K562 (cell line): ENCODE data around the gene TRIO. TPM values are rescaled to one million over a fixed set of nuclear protein-coding genes. Genes with fewer than 3 reads are reported as not detected.

Experiments used
- ATAC-seq: fragments of 200-7000 bp; cut with Tn5 transposase; 3 replicates; pipeline ENCODE4 v1.9.1; 2020; ENCODE audit warnings: moderate library complexity
- BruUV-seq: library from RNA; stranded (reverse); fragments of 400-500 nt; replicated peaks from 2 replicates; lab custom pipeline; 2021; lab: Mats Ljungman, UMichigan
- CTCF ChIA-PET: fragments of 300-600 bp; formaldehyde crosslinking; extraction: SDS; loops from one replicate; lab custom pipeline; 2021; ENCODE audit warnings: low intra/inter-chr PET ratio; lab: Yijun Ruan, JAX
- POLR2A ChIA-PET: fragments of 300-600, 350-650 bp; sonication (Branson Sonifier 250); formaldehyde crosslinking; extraction: SDS; loops from one replicate; lab custom pipeline; 2021; ENCODE audit warnings: antibody characterized with exemption, inconsistent platforms; lab: Yijun Ruan, JAX
- DNase-seq, 4 experiments: peaks; one replicate each; pipeline versions ENCODE4 v3.0.0 to v3.0.0-alpha.2; 2011 to 2018; ENCODE audit warnings: low spot score in 3 of 4, mixed read lengths in 3 of 4; ENCODE audit errors: extremely low read depth in 1 of 4
- FAIRE-seq: peaks from 2 replicates; lab custom pipeline; 2011; peaks lifted over from hg19 to GRCh38; lab: Jason Lieb, UNC
- H2AFZ ChIP-seq: 2 replicates; pipeline ENCODE4 v1.6.0; 2011; ENCODE audit warnings: low read depth, low read length, control low read depth, inconsistent platforms
- H3K27ac ChIP-seq: fragments of 200-600 bp; 3 replicates; pipeline ENCODE4 v1.8.0; 2011; ENCODE audit warnings: low read depth, mild to moderate bottlenecking, control low read depth, inconsistent platforms, low read length, moderate library complexity, mixed read lengths; ENCODE audit errors: extremely low read depth
- H3K27me3 ChIP-seq, 2 experiments: fragments of 300-600 bp in 1 of 2; 2 replicates in 1 of 2; 3 replicates in 1 of 2; pipeline versions ENCODE4 v1.6.0 to v1.8.0; 2011; ENCODE audit warnings: inconsistent platforms in 2 of 2, low read length in 2 of 2, mild to moderate bottlenecking in 1 of 2, mixed read lengths in 1 of 2, moderate library complexity in 1 of 2; ENCODE audit not compliant: control insufficient read depth in 2 of 2, insufficient read depth in 2 of 2
- H3K36me3 ChIP-seq: fragments of 300-600 bp; 3 replicates; pipeline ENCODE4 v1.8.0; 2011; ENCODE audit warnings: mild to moderate bottlenecking, low read length, inconsistent platforms; ENCODE audit not compliant: control insufficient read depth, insufficient read depth
- H3K4me1 ChIP-seq, 2 experiments: fragments of 200-600 bp in 1 of 2; replicated peaks in 1 of 2; 2 replicates in 1 of 2; 3 replicates in 1 of 2; pipeline versions ENCODE4 v1.5.1 to v1.8.0; 2011; ENCODE audit warnings: inconsistent platforms in 2 of 2, low read length in 2 of 2, mild to moderate bottlenecking in 1 of 2, mixed read lengths in 1 of 2, moderate library complexity in 1 of 2; ENCODE audit not compliant: control insufficient read depth in 2 of 2, insufficient read depth in 2 of 2
- H3K4me2 ChIP-seq: 2 replicates; pipeline ENCODE4 v1.6.1; 2011; ENCODE audit warnings: low read length, control low read depth, inconsistent platforms, mixed read lengths; ENCODE audit not compliant: insufficient read depth
- H3K4me3 ChIP-seq: fragments of 200-600 bp; sonication (generic), shearing (Covaris generic); 2 replicates; pipeline ENCODE4 v1.5.1; 2016; ENCODE audit warnings: control low read depth, inconsistent platforms
- H3K79me2 ChIP-seq: fragments of 200-600 bp; 3 replicates; pipeline ENCODE4 v1.8.0; 2011; ENCODE audit warnings: low read length, inconsistent platforms; ENCODE audit not compliant: control insufficient read depth, insufficient read depth
- H3K9ac ChIP-seq, 2 experiments: 2 replicates each; pipeline versions ENCODE4 v1.6.0 to v1.6.1; 2011; ENCODE audit warnings: low read depth in 2 of 2, low read length in 2 of 2, control low read depth in 1 of 2, inconsistent platforms in 1 of 2, mild to moderate bottlenecking in 1 of 2, mixed read lengths in 1 of 2; ENCODE audit not compliant: insufficient read depth in 1 of 2
- H3K9me1 ChIP-seq: one replicate; pipeline ENCODE4 v1.6.0; 2011; ENCODE audit warnings: inconsistent platforms, mild to moderate bottlenecking, low read length, moderate library complexity; ENCODE audit not compliant: control insufficient read depth, insufficient read depth
- H3K9me3 ChIP-seq: replicated peaks from 2 replicates; pipeline ENCODE4 v1.5.1; 2011; ENCODE audit warnings: low read depth, low read length, inconsistent platforms; ENCODE audit not compliant: control insufficient read depth, insufficient read depth
- H4K20me1 ChIP-seq: replicated peaks from 2 replicates; pipeline ENCODE4 v1.6.1; 2011; ENCODE audit warnings: low read length, inconsistent platforms, mixed read lengths; ENCODE audit not compliant: control insufficient read depth, insufficient read depth
- GATAD2A ChIP-seq: fragments of 450-650 bp; IDR thresholded peaks from 2 replicates; pipeline ENCODE4 v1.6.1; 2017
- HNRNPL ChIP-seq: fragments of 200-400 bp; formaldehyde crosslinking; IDR thresholded peaks from 2 replicates; pipeline ENCODE4 v1.6.1; 2017; ENCODE audit warnings: low read depth, mild to moderate bottlenecking, low read length
- MTA3 ChIP-seq: fragments of 450-650 bp; formaldehyde crosslinking; IDR thresholded peaks from 2 replicates; pipeline ENCODE4 v1.6.1; 2017; ENCODE audit warnings: mild to moderate bottlenecking, borderline replicate concordance
- NR4A1 ChIP-seq, 2 experiments: fragments of 250-450 bp in 1 of 2; fragments of 450-650 bp in 1 of 2; sonication (Bioruptor Pico) in 1 of 2; IDR thresholded peaks; 2 replicates each; pipeline versions ENCODE4 v1.4.0 to v1.6.1; 2016 to 2020; ENCODE audit warnings: mild to moderate bottlenecking in 2 of 2, missing compliant biosample characterization in 1 of 2, missing genetic modification characterization in 1 of 2, moderate library complexity in 1 of 2
- ZNF57 ChIP-seq: fragments of 450-650 bp; formaldehyde crosslinking; IDR thresholded peaks from 2 replicates; pipeline ENCODE4 v1.4.0; 2020; ENCODE audit warnings: mild to moderate bottlenecking, moderate library complexity
- ZNF830 ChIP-seq: fragments of 250-450 bp; sonication (Bioruptor Pico); IDR thresholded peaks from 2 replicates; pipeline ENCODE4 v1.5.0; 2021; ENCODE audit warnings: mild to moderate bottlenecking
- WGBS: fragments of 100-300 bp; shearing (Covaris generic); methylation state at CpG from one replicate; pipeline ENCODE4 v1.1.6; 2016; ENCODE audit warnings: low coverage, mixed read lengths; ENCODE audit not compliant: insufficient coverage; ENCODE audit errors: missing lambda C conversion rate; 5-methylcytosine and 5-hydroxymethylcytosine counted together
- in situ Hi-C: fragments of 300-500 bp; cut with MboI; formaldehyde crosslinking; loops from 4 replicates; pipeline ENCODE4 v1.15.0; 2018; ENCODE audit warnings: inconsistent platforms, mixed read lengths
- intact Hi-C: fragments of 100-400 bp; cut with micrococcal nuclease; formaldehyde crosslinking; loops from 2 replicates; pipeline ENCODE4 v1.14.2; 2022
- polyA plus RNA-seq, 8 experiments: library from polyadenylated mRNA; depleted of rRNA in 4 of 8; stranded (reverse) in 5 of 8; unstranded in 3 of 8; fragments of >200 nt; fragmentation: Nextera tagmentation in 2 of 8; fragmentation: Illumina TruSeq in 1 of 8; extraction: Ambion mirVana in 2 of 8; extraction: Trizol in 1 of 8; gene quantifications; 2 replicates each; pipeline versions ENCODE4 v1.2.1 to v1.2.3, GENCODE V29; 2011 to 2014; ENCODE audit warnings: inconsistent platforms in 1 of 8, missing spikeins in 1 of 8
- total RNA-seq, 7 experiments: library from RNA; depleted of rRNA in 6 of 7; stranded (reverse); fragments of >200 nt in 6 of 7; fragmentation: Illumina TruSeq in 2 of 7; extraction: Trizol in 2 of 7; gene quantifications; 2 replicates each; pipeline versions ENCODE4 v1.2.1 to v1.2.3, GENCODE V29; 2011 to 2021; ENCODE audit warnings: low replicate concordance in 1 of 7
- TF ChIP-seq, protein P1 (sequence below): fragments of 450-650 bp; formaldehyde crosslinking; IDR thresholded peaks from 2 replicates; pipeline ENCODE4 v1.4.0; 2020; ENCODE audit warnings: mild to moderate bottlenecking, moderate library complexity

The TRIO gene
- total and polyA plus RNA-seq, 9 of the 15 experiments (the other 6 are each of a cell fraction or from before 2014, with no cell fraction given): 0.24 to 5.0 (median 1.1) TPM

GRCh38 chr5:14297697-14298096 is 154.6 kb downstream of the TRIO start:
- FAIRE-seq (no peak), ATAC-seq (no peak), DNase-seq (no peak)
- no peak for TF ChIP-seq ZNF57
- no peak for TF ChIP-seq MTA3
- no peak for TF ChIP-seq NR4A1 (CRISPR knock-in tag; IDR thresholded peaks at IDR 0.05)
- no peak for TF ChIP-seq NR4A1 (tag; IDR thresholded peaks at IDR 0.05)
- TF ChIP-seq HNRNPL: no peak
- TF ChIP-seq, protein P1, sequence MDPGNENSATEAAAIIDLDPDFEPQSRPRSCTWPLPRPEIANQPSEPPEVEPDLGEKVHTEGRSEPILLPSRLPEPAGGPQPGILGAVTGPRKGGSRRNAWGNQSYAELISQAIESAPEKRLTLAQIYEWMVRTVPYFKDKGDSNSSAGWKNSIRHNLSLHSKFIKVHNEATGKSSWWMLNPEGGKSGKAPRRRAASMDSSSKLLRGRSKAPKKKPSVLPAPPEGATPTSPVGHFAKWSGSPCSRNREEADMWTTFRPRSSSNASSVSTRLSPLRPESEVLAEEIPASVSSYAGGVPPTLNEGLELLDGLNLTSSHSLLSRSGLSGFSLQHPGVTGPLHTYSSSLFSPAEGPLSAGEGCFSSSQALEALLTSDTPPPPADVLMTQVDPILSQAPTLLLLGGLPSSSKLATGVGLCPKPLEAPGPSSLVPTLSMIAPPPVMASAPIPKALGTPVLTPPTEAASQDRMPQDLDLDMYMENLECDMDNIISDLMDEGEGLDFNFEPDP (CRISPR knock-in tag): no peak
- no peak for TF ChIP-seq ZNF830 (CRISPR knock-in tag)
- TF ChIP-seq GATAD2A: no peak
- H3K9ac ChIP-seq: 0 out of 4 replicates have a peak overlapping the region, but pooled peaks of 1 of the 2 experiments have one; percentile 53
- no peaks in the 10 kb centered on the region; the same call in 1 of the 2 replicates for H4K20me1 ChIP-seq
- no peaks in the 10 kb centered on the region for H3K79me2 ChIP-seq
- no peaks in the 10 kb centered on the region for H3K9me3 ChIP-seq
- intact Hi-C loops (no loop called here), in situ Hi-C loops (no loop called here)
- POLR2A ChIA-PET: interaction anchor here (0.7 kb wide), 1 partner anchor 380 kb away, joined by 3 read pairs; no protein-coding TSS in a partner anchor
- no peaks in the 10 kb centered on the region; a peak in 1 of 5 replicates for H3K4me1 ChIP-seq
- H3K27ac ChIP-seq: no peak overlapping the region
- no peak overlapping the region for H3K4me2 ChIP-seq
- BruUV-seq: no TSS peak
- no peak overlapping the region for H3K4me3 ChIP-seq
- no peaks in the 10 kb centered on the region for H3K9me1 ChIP-seq
- H3K36me3 ChIP-seq: no peaks in the 10 kb centered on the region
- H3K27me3 ChIP-seq: peaks cover 17 to 28% of the 10 kb centered on the region in 2 experiments; a peak in 4 of 5 replicates
- 5% methylated on average over 9 of the region's 9 CpGs for WGBS
- no peak overlapping the region for H2AFZ ChIP-seq
- CTCF ChIA-PET: no interaction called here
